ENCODE measurements around the gene RNF166. TPM values are rescaled to one million over a fixed set of nuclear protein-coding genes. Genes with fewer than 3 reads are reported as not detected.
A peak's percentile ranks its signal among the peaks of the same experiment; 100 is the strongest.

Gene RNF166
- total and polyA plus RNA-seq, 2 of the 13 experiments (the other 11 are each of a cell fraction or from before 2014, with no cell fraction given): 21.4 to 23.0 TPM

GRCh38 chr16:88706229-88706964 is at the start of gene RNF166, which contains the start of gene CTU2 (continued):
- TF ChIP-seq HMGXB3 (CRISPR knock-in tag; IDR thresholded peaks at IDR 0.05; ENCODE audit: borderline replicate concordance): peak; percentile 57; the same call in 1 of the 2 replicates
- TF ChIP-seq CERS6 (CRISPR knock-in tag; IDR thresholded peaks at IDR 0.05): peak; percentile 71; the same call in 1 of the 2 replicates
- TF ChIP-seq ZNF691 (CRISPR knock-in tag; IDR thresholded peaks at IDR 0.05; ENCODE audit: borderline replicate concordance, low read depth): peak; percentile 96; the same call in 1 of the 2 replicates
- peak; percentile 92 for TF ChIP-seq ATF2 (CRISPR knock-in tag; IDR thresholded peaks at IDR 0.05)
- peak; percentile 67; the same call in 1 of the 2 replicates for TF ChIP-seq CHCHD3 (CRISPR knock-in tag; IDR thresholded peaks at IDR 0.05)
- TF ChIP-seq ZC3H13 (CRISPR knock-in tag; IDR thresholded peaks at IDR 0.05): no peak
- TF ChIP-seq ZNF496 (CRISPR knock-in tag; IDR thresholded peaks at IDR 0.05; ENCODE audit: insufficient replicate concordance): no peak
- peak; percentile 74; the same call in 1 of the 2 replicates for TF ChIP-seq AKAP8 (CRISPR knock-in tag; IDR thresholded peaks at IDR 0.05)
- TF ChIP-seq SRF (IDR thresholded peaks at IDR 0.05; ENCODE audit: low read depth, low read length): peak; percentile 88
- TF ChIP-seq SKI (IDR thresholded peaks at IDR 0.05; ENCODE audit: partially characterized antibody): peak; percentile 91
- peak; percentile 89 for TF ChIP-seq ERF (CRISPR knock-in tag; IDR thresholded peaks at IDR 0.05)
- TF ChIP-seq SMAD3 (CRISPR knock-in tag; IDR thresholded peaks at IDR 0.05): no peak
- no peak for TF ChIP-seq ZNF576 (CRISPR knock-in tag; IDR thresholded peaks at IDR 0.05)
- peak; percentile 40 for TF ChIP-seq HNRNPK (IDR thresholded peaks at IDR 0.05; ENCODE audit: low read depth, low read length, poor library complexity, severe bottlenecking)
- peak; percentile 63 for TF ChIP-seq DMAP1 (CRISPR knock-in tag; IDR thresholded peaks at IDR 0.05)
- TF ChIP-seq THAP7 (CRISPR knock-in tag; IDR thresholded peaks at IDR 0.05): 0 out of 2 replicates have a peak, but pooled peaks have one; percentile 11
- no peak for TF ChIP-seq ZBTB8A (CRISPR knock-in tag; IDR thresholded peaks at IDR 0.05; ENCODE audit: borderline replicate concordance, low read depth)
- no peak for TF ChIP-seq SP2 (CRISPR knock-in tag; IDR thresholded peaks at IDR 0.05)
- peak; percentile 99 for TF ChIP-seq MXD1 (CRISPR knock-in tag; IDR thresholded peaks at IDR 0.05)
